ENCODE measurements around the gene HPS4. TPM values are rescaled to one million over a fixed set of nuclear protein-coding genes. Genes with fewer than 3 reads are reported as not detected.

HPS4 gene
- total and polyA plus RNA-seq, 8 donors: 10.3 to 46.1 (median 24.3) TPM

DNA sequence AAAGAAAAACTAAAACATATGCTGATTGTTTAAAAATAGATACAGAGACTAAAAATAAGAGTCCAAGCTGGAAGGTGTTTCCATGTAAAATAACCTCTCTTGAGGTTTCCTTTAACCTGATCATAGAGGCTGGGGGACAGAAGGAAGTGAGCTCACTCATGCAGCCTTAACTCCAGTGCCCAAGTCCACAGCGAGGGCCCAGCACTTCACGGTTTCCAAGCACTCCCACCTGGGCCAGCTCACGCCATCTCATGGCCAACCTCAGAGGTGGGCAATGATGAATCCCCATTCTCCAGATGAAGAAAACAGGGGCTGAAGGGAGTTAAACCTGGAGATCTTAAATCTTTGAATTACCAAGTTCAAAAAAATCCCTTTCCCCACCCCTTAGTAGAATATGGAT, 43.6 kb upstream of the HPS4 start:
- no peak overlapping the region for H3K4me3 ChIP-seq
- H3K36me3 ChIP-seq: peaks cover 23 to 75% (median 66%) of the 10 kb centered on the region in 4 donors
- no peak overlapping the region for H3K27ac ChIP-seq
- no peaks in the 10 kb centered on the region for H3K9me3 ChIP-seq
- 65 to 81% (median 75%) methylated on average over 3 of the region's 3 CpGs for WGBS, 5 donors
- H3K27me3 ChIP-seq: no peaks in the 10 kb centered on the region
- no peak for DNase-seq
- TF ChIP-seq EP300 (IDR thresholded peaks at IDR 0.05) (no peak), POLR2AphosphoS5 (IDR thresholded peaks at IDR 0.05) (no peak), POLR2A (IDR thresholded peaks at IDR 0.05) (no peak)
- TF ChIP-seq, protein P1, sequence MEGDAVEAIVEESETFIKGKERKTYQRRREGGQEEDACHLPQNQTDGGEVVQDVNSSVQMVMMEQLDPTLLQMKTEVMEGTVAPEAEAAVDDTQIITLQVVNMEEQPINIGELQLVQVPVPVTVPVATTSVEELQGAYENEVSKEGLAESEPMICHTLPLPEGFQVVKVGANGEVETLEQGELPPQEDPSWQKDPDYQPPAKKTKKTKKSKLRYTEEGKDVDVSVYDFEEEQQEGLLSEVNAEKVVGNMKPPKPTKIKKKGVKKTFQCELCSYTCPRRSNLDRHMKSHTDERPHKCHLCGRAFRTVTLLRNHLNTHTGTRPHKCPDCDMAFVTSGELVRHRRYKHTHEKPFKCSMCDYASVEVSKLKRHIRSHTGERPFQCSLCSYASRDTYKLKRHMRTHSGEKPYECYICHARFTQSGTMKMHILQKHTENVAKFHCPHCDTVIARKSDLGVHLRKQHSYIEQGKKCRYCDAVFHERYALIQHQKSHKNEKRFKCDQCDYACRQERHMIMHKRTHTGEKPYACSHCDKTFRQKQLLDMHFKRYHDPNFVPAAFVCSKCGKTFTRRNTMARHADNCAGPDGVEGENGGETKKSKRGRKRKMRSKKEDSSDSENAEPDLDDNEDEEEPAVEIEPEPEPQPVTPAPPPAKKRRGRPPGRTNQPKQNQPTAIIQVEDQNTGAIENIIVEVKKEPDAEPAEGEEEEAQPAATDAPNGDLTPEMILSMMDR (IDR thresholded peaks at IDR 0.05): no peak
- H3K4me1 ChIP-seq: no peaks in the 10 kb centered on the region
- intact Hi-C loops (cut with DNase I; ENCODE audit: low total_unique reads): no loop called here

DNA sequence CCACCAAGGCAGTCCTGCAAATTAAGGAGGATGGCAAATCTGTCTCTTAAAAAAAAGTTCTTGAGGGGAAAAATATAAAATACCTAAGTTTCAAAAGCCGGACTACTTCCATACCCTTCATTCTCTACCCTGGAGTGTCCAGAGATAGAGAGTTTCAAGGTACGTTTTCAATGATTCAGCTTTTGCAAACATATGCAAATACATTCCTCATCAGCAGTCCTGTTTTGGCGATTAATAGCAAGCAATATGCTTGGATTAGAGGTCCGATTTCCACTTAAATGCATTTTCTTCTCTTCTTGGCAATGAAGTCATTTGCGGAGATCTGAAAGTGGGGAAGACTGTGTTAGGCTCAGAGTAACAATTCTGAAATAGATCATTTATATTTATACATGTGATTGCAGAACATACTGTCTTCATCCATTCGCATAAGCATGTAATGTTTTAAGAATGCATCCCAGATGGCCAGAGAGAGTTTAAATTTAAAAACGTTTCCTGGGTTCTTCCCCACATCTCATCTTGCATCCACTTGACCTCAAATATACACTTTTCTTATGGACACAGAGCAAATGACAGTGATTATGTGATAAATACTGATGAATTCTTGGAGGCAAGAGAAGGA, 42.5 kb upstream of the HPS4 start:
- 86 to 94% (median 88%) methylated on average over 7 of the region's 7 CpGs for WGBS, 5 donors
- no peak for DNase-seq
- H3K36me3 ChIP-seq: peaks cover 13 to 64% (median 55%) of the 10 kb centered on the region in 4 donors
- no peaks in the 10 kb centered on the region for H3K9me3 ChIP-seq
- intact Hi-C loops (cut with DNase I; ENCODE audit: low total_unique reads): no loop called here
- H3K27me3 ChIP-seq: no peaks in the 10 kb centered on the region
- no peak overlapping the region for H3K27ac ChIP-seq
- H3K4me1 ChIP-seq: no peaks in the 10 kb centered on the region
- no peak overlapping the region for H3K4me3 ChIP-seq
- TF ChIP-seq POLR2AphosphoS5 (IDR thresholded peaks at IDR 0.05) (no peak), EP300 (IDR thresholded peaks at IDR 0.05) (no peak), POLR2A (IDR thresholded peaks at IDR 0.05) (no peak)
- TF ChIP-seq, protein P1 (IDR thresholded peaks at IDR 0.05): no peak

DNA sequence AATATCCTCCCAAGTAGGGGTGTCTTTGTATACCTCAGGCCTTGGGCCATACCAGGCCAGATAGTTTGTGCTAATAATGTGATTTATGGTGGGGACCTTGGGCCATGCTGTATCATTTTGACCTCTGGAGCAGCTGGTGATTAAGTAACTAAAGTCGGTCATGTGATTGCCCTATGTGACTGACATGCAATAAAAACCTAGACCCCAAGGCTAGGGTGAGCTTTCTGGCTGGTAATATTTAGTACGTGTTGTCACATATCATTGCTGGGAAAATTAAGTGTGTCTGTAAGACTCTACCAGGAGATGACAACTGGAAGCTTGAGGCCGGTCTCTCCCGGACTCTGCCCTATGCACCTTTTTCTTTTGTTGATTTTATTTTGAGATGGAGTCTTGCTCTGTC, 41.3 kb upstream of the HPS4 start:
- H3K27ac ChIP-seq: no peak overlapping the region
- intact Hi-C loops (cut with DNase I; ENCODE audit: low total_unique reads): no loop called here
- H3K4me1 ChIP-seq: no peaks in the 10 kb centered on the region
- DNase-seq: peak in 1 of 2 donors; percentile 32
- 65 to 85% (median 83%) methylated on average over 4 of the region's 4 CpGs for WGBS, 5 donors
- H3K27me3 ChIP-seq: no peaks in the 10 kb centered on the region
- no peak overlapping the region for H3K4me3 ChIP-seq
- H3K9me3 ChIP-seq: no peaks in the 10 kb centered on the region
- TF ChIP-seq, protein P1 (IDR thresholded peaks at IDR 0.05): no peak
- TF ChIP-seq EP300 (IDR thresholded peaks at IDR 0.05): no peak
- TF ChIP-seq POLR2AphosphoS5 (IDR thresholded peaks at IDR 0.05): no peak
- TF ChIP-seq POLR2A (IDR thresholded peaks at IDR 0.05): no peak
- peaks cover 10 to 52% (median 44%) of the 10 kb centered on the region in 4 donors for H3K36me3 ChIP-seq

DNA sequence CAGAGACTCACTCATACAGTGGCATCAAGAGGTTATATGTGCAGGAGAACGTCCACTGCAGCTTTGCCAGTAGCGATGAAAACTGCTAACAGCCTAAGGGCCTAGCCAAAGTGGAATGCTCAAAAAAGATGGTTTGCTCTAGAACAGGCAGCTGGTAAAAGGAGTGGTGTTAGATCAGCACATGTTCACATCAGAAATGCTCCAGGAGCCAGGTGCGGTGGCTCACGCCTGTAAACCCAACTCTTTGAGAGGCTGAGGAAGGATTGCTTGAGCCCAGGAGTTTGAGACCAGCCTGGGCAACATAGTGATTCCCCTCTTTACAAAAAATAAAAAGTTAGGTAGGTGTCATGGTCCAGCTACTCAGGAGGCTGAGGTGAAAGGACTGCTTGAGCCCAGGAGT, 39.0 kb upstream of the HPS4 start:
- intact Hi-C loops (cut with DNase I; ENCODE audit: low total_unique reads): no loop called here
- Histone ChIP-seq H3K36me3 (peaks cover 4 to 33% (median 30%) of the 10 kb centered on the region in 4 donors), H3K27me3 (no peaks in the 10 kb centered on the region), H3K4me1 (no peaks in the 10 kb centered on the region), H3K27ac (no peak overlapping the region), H3K4me3 (no peak overlapping the region), H3K9me3 (no peaks in the 10 kb centered on the region)
- 90 to 97% (median 94%) methylated on average over 4 of the region's 4 CpGs for WGBS, 5 donors
- no peak for DNase-seq
- TF ChIP-seq, protein P1 (IDR thresholded peaks at IDR 0.05): no peak
- no peak for TF ChIP-seq POLR2A (IDR thresholded peaks at IDR 0.05)

Measured in stomach (tissue), 9 donors.